GM13977 (cell line): ENCODE results near the gene PIAS1.

Experiments
- DNase-seq: peaks from one replicate; pipeline ENCODE4 v3.0.0; 2012; ENCODE audit warnings: low spot score
- CTCF ChIP-seq: IDR thresholded peaks from 2 replicates; pipeline ENCODE4 v1.5.1; 2012; ENCODE audit warnings: mild to moderate bottlenecking, control low read depth; ENCODE audit not compliant: insufficient read depth; ENCODE audit errors: extremely low read depth, missing control alignments
- in situ Hi-C: fragments of 300-500 bp; cut with MboI; formaldehyde crosslinking; loops from one replicate; pipeline ENCODE4 v1.12.0; 2022; ENCODE audit warnings: low sequenced_read_pairs, low pct_unique_long_range_greater_than_20kb, mixed read lengths, inconsistent platforms; ENCODE audit not compliant: unreplicated experiment

The PIAS1 gene

GRCh38 chr15:68173119-68173518 lies 119.0 kb downstream of the PIAS1 start:
- TF ChIP-seq CTCF: no peak
- in situ Hi-C loops: no loop called here
- no peak for DNase-seq

GRCh38 chr15:68175526-68175925 lies 121.4 kb downstream of the PIAS1 start:
- in situ Hi-C loops: no loop called here
- no peak for DNase-seq
- TF ChIP-seq CTCF: no peak

- in situ Hi-C loops: no loop called here
- DNase-seq: no peak
- no peak for TF ChIP-seq CTCF
Measured at GRCh38 chr15:68176601-68177000, 122.5 kb downstream of the PIAS1 start.

GRCh38 chr15:68177742-68178141 lies 123.6 kb downstream of the PIAS1 start:
- no peak for TF ChIP-seq CTCF
- no peak for DNase-seq
- in situ Hi-C loops: no loop called here

- no peak for DNase-seq
- in situ Hi-C loops: no loop called here
- no peak for TF ChIP-seq CTCF
Measured at GRCh38 chr15:68183616-68184315, 129.7 kb downstream of the PIAS1 start.

GRCh38 chr15:68184616-68185480 lies 130.7 kb downstream of the PIAS1 start:
- in situ Hi-C loops: no loop called here
- TF ChIP-seq CTCF: no peak
- DNase-seq: no peak
